Activated CD8-positive, alpha-beta T cell treated with anti-CD3 and anti-CD28 coated beads for 36 hours (primary cell): Measurements from ENCODE around the gene EYS. TPM values are rescaled to one million over a fixed set of nuclear protein-coding genes. Genes with fewer than 3 reads are reported as not detected.

Experiments
- ATAC-seq: fragments of 200-7000 bp; cut with Tn5 transposase; one replicate; pipeline ENCODE4 v1.10.0; 2021; ENCODE audit warnings: mild to moderate bottlenecking, moderate library complexity
- CTCF ChIA-PET: fragments of 350-600 bp; sonication (Branson Sonifier 250); formaldehyde crosslinking; loops from one replicate; lab custom pipeline; 2021; ENCODE audit warnings: antibody characterized with exemption; lab: Charles Lee
- POLR2A ChIA-PET: fragments of 350-600 bp; sonication (Branson Sonifier 250); formaldehyde crosslinking; loops from one replicate; lab custom pipeline; 2021; ENCODE audit warnings: antibody characterized with exemption; lab: Charles Lee
- DNase-seq: peaks from one replicate; pipeline ENCODE4 v3.0.0-alpha.2; 2020
- H3K27ac Mint-ChIP-seq: one replicate; pipeline ENCODE4 v1.8.0; 2021; ENCODE audit warnings: mild to moderate bottlenecking, mixed read lengths
- H3K27me3 Mint-ChIP-seq: one replicate; pipeline ENCODE4 v1.8.0; 2021; ENCODE audit warnings: mixed read lengths
- H3K36me3 Mint-ChIP-seq: one replicate; pipeline ENCODE4 v1.8.0; 2021; ENCODE audit warnings: low read depth, mixed read lengths
- H3K4me1 Mint-ChIP-seq: one replicate; pipeline ENCODE4 v1.8.0; 2021; ENCODE audit warnings: low read depth, mixed read lengths
- H3K4me3 Mint-ChIP-seq: one replicate; pipeline ENCODE4 v1.8.0; 2021; ENCODE audit warnings: mild to moderate bottlenecking, moderate library complexity, mixed read lengths
- H3K9me3 Mint-ChIP-seq: one replicate; pipeline ENCODE4 v1.8.0; 2021; ENCODE audit warnings: mixed read lengths
- CTCF ChIP-seq: fragments of 200-600 bp; IDR thresholded peaks from one replicate; pipeline ENCODE4 v1.8.0; 2022; ENCODE audit warnings: antibody characterized with exemption, mild to moderate bottlenecking
- intact Hi-C: fragments of 100-400 bp; cut with micrococcal nuclease; formaldehyde crosslinking; loops from one replicate; pipeline ENCODE4 v1.10.0; 2022
- total RNA-seq, 2 experiments: library from RNA; stranded (reverse); gene quantifications; one replicate each; pipeline ENCODE4 v1.2.3, GENCODE V29; 2021

The EYS gene
- total RNA-seq, 2 experiments from 2014 or later = not detected

DNA sequence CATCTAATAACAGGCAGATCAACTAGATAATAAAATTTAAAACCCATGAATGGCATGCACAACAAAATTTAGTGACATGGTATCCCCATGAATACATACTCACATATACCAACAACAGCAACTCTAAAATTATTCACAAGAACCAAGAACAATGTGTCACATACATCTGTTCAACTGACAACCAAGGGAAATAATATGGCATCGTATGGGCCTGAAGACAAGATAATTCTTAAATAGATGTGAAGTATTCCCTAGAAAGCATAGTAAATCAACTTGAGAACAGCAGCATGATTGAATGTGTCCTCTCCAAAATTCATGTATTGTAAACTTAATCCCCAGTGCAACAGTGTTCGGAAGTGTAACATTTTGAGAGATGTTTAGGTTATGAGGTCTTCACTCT is 635.5 kb downstream of the EYS start:
- no peaks in the 10 kb centered on the region for H3K36me3 Mint-ChIP-seq

GRCh38 chr6:65064844-65065243 is 642.2 kb downstream of the EYS start:
- POLR2A ChIA-PET = no interaction called here
- Mint-ChIP-seq H3K27ac (no peak overlapping the region), H3K27me3 (no peaks in the 10 kb centered on the region)

More for the DNA sequence above, 635.5 kb downstream of the EYS start:
- ChIA-PET POLR2A (no interaction called here), CTCF (no interaction called here)
- H3K9me3 Mint-ChIP-seq = peaks cover 18% of the 10 kb centered on the region
- no peak for DNase-seq
- no peaks in the 10 kb centered on the region for H3K27me3 Mint-ChIP-seq
- no peaks in the 10 kb centered on the region for H3K4me1 Mint-ChIP-seq
- ATAC-seq = no peak
- no peak overlapping the region for H3K4me3 Mint-ChIP-seq
- TF ChIP-seq CTCF = no peak
- no peak overlapping the region for H3K27ac Mint-ChIP-seq
- intact Hi-C loops = no loop called here

GRCh38 chr6:65059568-65059967 is 647.5 kb downstream of the EYS start:
- ChIA-PET POLR2A (no interaction called here), CTCF (no interaction called here)
- intact Hi-C loops = no loop called here
- no peaks in the 10 kb centered on the region for H3K36me3 Mint-ChIP-seq
- TF ChIP-seq CTCF = no peak
- no peak overlapping the region for H3K27ac Mint-ChIP-seq
- DNase-seq = no peak
- no peak overlapping the region for H3K4me3 Mint-ChIP-seq
- no peaks in the 10 kb centered on the region for H3K27me3 Mint-ChIP-seq
- ATAC-seq = no peak
- H3K4me1 Mint-ChIP-seq = no peaks in the 10 kb centered on the region
- H3K9me3 Mint-ChIP-seq = peaks cover 9% of the 10 kb centered on the region

More at GRCh38 chr6:65064844-65065243, 642.2 kb downstream of the EYS start:
- intact Hi-C loops = no loop called here
- Mint-ChIP-seq H3K4me1 (no peaks in the 10 kb centered on the region), H3K36me3 (no peaks in the 10 kb centered on the region), H3K4me3 (no peak overlapping the region), H3K9me3 (peaks cover 13% of the 10 kb centered on the region)
- CTCF ChIA-PET = no interaction called here
- no peak for TF ChIP-seq CTCF
- ATAC-seq (no peak), DNase-seq (no peak)

DNA sequence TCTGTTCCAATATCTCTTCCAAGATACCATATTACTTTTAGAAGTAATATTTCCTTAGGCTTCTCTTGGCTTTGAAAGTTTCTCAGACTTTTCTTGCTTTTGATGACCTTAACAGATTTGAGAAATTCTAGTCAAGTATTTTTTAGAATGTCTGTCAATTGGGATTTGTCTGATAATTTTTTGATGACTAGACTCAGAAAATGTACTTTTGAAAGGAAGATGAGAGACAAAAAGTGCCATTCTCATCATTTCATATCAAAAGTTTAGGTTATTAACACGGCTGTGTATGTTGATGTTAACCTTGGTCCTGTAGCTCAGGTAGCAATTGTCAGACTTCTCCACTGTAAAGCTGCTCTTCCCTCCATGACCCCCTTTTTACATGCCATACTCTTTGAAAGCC is 651.5 kb downstream of the EYS start:
- Mint-ChIP-seq H3K4me1 (no peaks in the 10 kb centered on the region), H3K4me3 (no peak overlapping the region), H3K9me3 (peaks cover 6% of the 10 kb centered on the region), H3K27ac (no peak overlapping the region), H3K27me3 (no peaks in the 10 kb centered on the region), H3K36me3 (no peaks in the 10 kb centered on the region)
- ATAC-seq = no peak
- no peak for TF ChIP-seq CTCF
- ChIA-PET CTCF (no interaction called here), POLR2A (interaction anchor here (0.5 kb wide), 1 partner anchor 1427 kb away, joined by 3 read pairs; no protein-coding TSS in a partner anchor)
- DNase-seq = no peak
- intact Hi-C loops = no loop called here

DNA sequence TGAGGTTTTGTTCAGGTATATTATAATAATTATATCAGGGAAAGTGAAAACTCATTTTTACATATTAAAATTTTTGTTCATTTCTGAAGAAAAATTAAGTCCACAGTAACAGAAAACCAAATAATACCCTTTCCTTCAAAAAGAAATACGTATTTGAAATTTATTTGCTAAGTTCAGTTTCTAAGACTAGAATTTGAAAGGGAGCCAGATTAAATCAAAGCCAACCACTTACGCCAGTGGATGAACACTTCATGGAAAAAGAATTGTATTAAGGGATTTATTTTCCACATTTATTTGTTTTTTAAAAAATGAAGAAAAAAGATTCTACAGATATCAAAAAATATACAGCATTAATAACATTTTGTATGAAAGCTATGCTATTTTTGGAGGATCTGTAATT is 654.4 kb downstream of the EYS start:
- ATAC-seq (no peak), DNase-seq (no peak)
- H3K4me3 Mint-ChIP-seq = no peak overlapping the region
- no peaks in the 10 kb centered on the region for H3K4me1 Mint-ChIP-seq
- intact Hi-C loops = no loop called here
- H3K36me3 Mint-ChIP-seq = no peaks in the 10 kb centered on the region
- ChIA-PET CTCF (no interaction called here), POLR2A (no interaction called here)
- no peak overlapping the region for H3K27ac Mint-ChIP-seq
- no peaks in the 10 kb centered on the region for H3K27me3 Mint-ChIP-seq
- H3K9me3 Mint-ChIP-seq = peaks cover 5% of the 10 kb centered on the region
- no peak for TF ChIP-seq CTCF
